Common myeloid progenitor, CD34-positive (primary cell): ENCODE data around the gene ABO.
"Not testable (repeated sequence)": the region's sequence is repeated elsewhere in the genome, so short reads cannot be mapped to it uniquely, and the experiment has no call there.

Source experiments
- CTCF ChIA-PET: fragments of 350-600 bp; sonication (Branson Sonifier 250); formaldehyde crosslinking; loops from one replicate; lab custom pipeline; 2021; ENCODE audit warnings: antibody characterized with exemption; lab: Charles Lee
- POLR2A ChIA-PET: fragments of 350-600 bp; sonication (Branson Sonifier 250); formaldehyde crosslinking; loops from one replicate; lab custom pipeline; 2021; ENCODE audit warnings: antibody characterized with exemption; lab: Charles Lee
- DNase-seq, 3 donors: peaks; one replicate each; pipeline versions ENCODE4 v3.0.0 to v3.0.0-alpha.2; 2013
- H3K27ac ChIP-seq, 2 experiments: 1 replicate in 1 of 2; 2 replicates in 1 of 2; pipeline ENCODE4 v1.7.0; 2013; ENCODE audit warnings: inconsistent platforms in 2 of 2, low read length in 2 of 2, mild to moderate bottlenecking in 2 of 2, low read depth in 1 of 2, moderate library complexity in 1 of 2; ENCODE audit not compliant: severe bottlenecking in 2 of 2, insufficient read depth in 1 of 2, poor library complexity in 1 of 2
- H3K27me3 ChIP-seq, 5 experiments: replicated peaks in 2 of 5; 1 replicate in 3 of 5; 2 replicates in 2 of 5; pipeline versions ENCODE4 v1.6.1 to v1.7.0; 2013; ENCODE audit warnings: low read length in 4 of 5, mild to moderate bottlenecking in 2 of 5, moderate library complexity in 2 of 5, inconsistent platforms in 1 of 5; ENCODE audit not compliant: insufficient read depth in 5 of 5, control insufficient read depth in 4 of 5
- H3K36me3 ChIP-seq, 4 experiments: 1 replicate in 2 of 4; 2 replicates in 2 of 4; pipeline versions ENCODE4 v1.6.1 to v1.7.0; 2013; ENCODE audit warnings: low read length in 3 of 4, control low read depth in 1 of 4, mild to moderate bottlenecking in 1 of 4; ENCODE audit not compliant: control insufficient read depth in 4 of 4, insufficient read depth in 4 of 4
- H3K4me1 ChIP-seq, 4 experiments: 1 replicate in 3 of 4; 2 replicates in 1 of 4; pipeline versions ENCODE4 v1.6.1 to v1.7.1; 2013; ENCODE audit warnings: low read length in 3 of 4, mild to moderate bottlenecking in 3 of 4, control low read depth in 1 of 4, inconsistent platforms in 1 of 4, moderate library complexity in 1 of 4; ENCODE audit not compliant: control insufficient read depth in 4 of 4, insufficient read depth in 4 of 4; ENCODE audit errors: control extremely low read depth in 1 of 4
- H3K4me3 ChIP-seq, 7 experiments: 1 replicate in 4 of 7; 2 replicates in 3 of 7; pipeline versions ENCODE4 v1.5.1 to v1.7.0; 2013; ENCODE audit warnings: mild to moderate bottlenecking in 7 of 7, low read length in 6 of 7, moderate library complexity in 6 of 7, inconsistent platforms in 2 of 7, low read depth in 2 of 7, control low read depth in 1 of 7; ENCODE audit not compliant: insufficient read depth in 4 of 7, control insufficient read depth in 1 of 7; ENCODE audit errors: extremely low read depth in 1 of 7
- H3K9me3 ChIP-seq, 5 experiments: 1 replicate in 4 of 5; 2 replicates in 1 of 5; pipeline versions ENCODE4 v1.6.1 to v1.7.1; 2013; ENCODE audit warnings: low read length in 4 of 5, mild to moderate bottlenecking in 2 of 5, inconsistent platforms in 1 of 5, low read depth in 1 of 5, moderate library complexity in 1 of 5; ENCODE audit not compliant: control insufficient read depth in 4 of 5, insufficient read depth in 2 of 5; ENCODE audit errors: control extremely low read depth in 1 of 5
- WGBS: methylation state at CpG from one replicate; pipeline ENCODE4 v1.1.5; 2013; ENCODE audit not compliant: insufficient coverage; 5-methylcytosine and 5-hydroxymethylcytosine counted together

ABO gene

GRCh38 chr9:133317551-133317950, 42.5 kb upstream of the ABO start:
- POLR2A ChIA-PET: not testable (repeated sequence)

GRCh38 chr9:133315997-133316396, 41.0 kb upstream of the ABO start:
- DNase-seq: no peak
- no peak overlapping the region for H3K27ac ChIP-seq
- no CpG with 5 or more reads among the region's 2 CpGs for WGBS
- POLR2A ChIA-PET: no interaction called here
- H3K36me3 ChIP-seq: no peaks in the 10 kb centered on the region
- H3K4me3 ChIP-seq: no peak overlapping the region
- CTCF ChIA-PET: no interaction called here
- no peaks in the 10 kb centered on the region for H3K9me3 ChIP-seq
- H3K27me3 ChIP-seq: no peaks in the 10 kb centered on the region
- no peaks in the 10 kb centered on the region for H3K4me1 ChIP-seq

More at GRCh38 chr9:133317551-133317950, 42.5 kb upstream of the ABO start:
- WGBS: 100% methylated on average over 3 of the region's 13 CpGs
- H3K4me1 ChIP-seq, H3K27me3 ChIP-seq, DNase-seq, H3K36me3 ChIP-seq, H3K4me3 ChIP-seq, CTCF ChIA-PET, H3K27ac ChIP-seq, H3K9me3 ChIP-seq: not testable (repeated sequence)

- H3K4me3 ChIP-seq: no peak overlapping the region
- POLR2A ChIA-PET: no interaction called here
- no peaks in the 10 kb centered on the region for H3K4me1 ChIP-seq
- H3K36me3 ChIP-seq: no peaks in the 10 kb centered on the region
- CTCF ChIA-PET: no interaction called here
- no peaks in the 10 kb centered on the region for H3K9me3 ChIP-seq
- H3K27ac ChIP-seq: no peak overlapping the region
- 80% methylated on average over 1 of the region's 6 CpGs for WGBS
- peaks cover 0 to 2% (median 0%) of the 10 kb centered on the region in 5 experiments for H3K27me3 ChIP-seq
- DNase-seq: no peak
These were observed 34.6 kb upstream of the ABO start for GRCh38 chr9:133309608-133310007.

- no peaks in the 10 kb centered on the region for H3K9me3 ChIP-seq
- no peaks in the 10 kb centered on the region for H3K36me3 ChIP-seq
- POLR2A ChIA-PET: no interaction called here
- CTCF ChIA-PET: no interaction called here
- H3K4me3 ChIP-seq: no peak overlapping the region
- no peak for DNase-seq
- no peak overlapping the region for H3K27ac ChIP-seq
- 71% methylated on average over 13 of the region's 16 CpGs for WGBS
- no peaks in the 10 kb centered on the region for H3K4me1 ChIP-seq
- H3K27me3 ChIP-seq: peaks cover 0 to 2% (median 0%) of the 10 kb centered on the region in 5 experiments
These were observed 32.3 kb upstream of the ABO start for GRCh38 chr9:133307301-133307700.

- no peak for DNase-seq
- no peak overlapping the region for H3K4me3 ChIP-seq
- WGBS: 87% methylated on average over 28 of the region's 31 CpGs
- H3K4me1 ChIP-seq: no peaks in the 10 kb centered on the region
- POLR2A ChIA-PET: no interaction called here
- CTCF ChIA-PET: interaction anchor here (1.2 kb wide), 1 partner anchor 30 kb away, joined by 3 read pairs; no protein-coding TSS in a partner anchor
- no peaks in the 10 kb centered on the region for H3K9me3 ChIP-seq
- H3K36me3 ChIP-seq: no peaks in the 10 kb centered on the region
- H3K27me3 ChIP-seq: peaks cover 0 to 4% (median 0%) of the 10 kb centered on the region in 5 experiments
- H3K27ac ChIP-seq: no peak overlapping the region
These were observed 31.5 kb upstream of the ABO start for GRCh38 chr9:133306242-133307204.

DNA sequence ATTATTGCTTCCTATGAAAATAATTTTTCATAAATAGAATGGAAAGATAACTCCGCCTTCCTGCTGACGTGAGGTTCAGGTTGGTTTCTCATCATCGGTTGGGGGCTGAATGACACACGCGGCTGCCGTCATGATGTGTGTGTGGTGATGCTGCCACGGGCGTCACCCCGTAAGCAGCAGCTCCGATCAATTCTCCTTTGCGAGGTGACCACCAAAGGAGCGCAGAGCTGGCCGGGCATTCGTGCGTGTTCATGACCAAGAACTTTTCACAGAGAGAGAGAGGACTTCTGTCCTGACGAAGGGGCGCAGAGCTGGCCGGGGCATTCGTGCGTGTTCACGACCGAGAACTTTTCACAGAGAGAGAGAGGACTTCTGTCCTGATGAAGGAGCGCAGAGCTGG, 30.7 kb upstream of the ABO start:
- CTCF ChIA-PET: interaction anchor here (0.7 to 1.2 kb wide), 2 partner anchors 23 to 30 kb away, joined by 3 read pairs; no protein-coding TSS in a partner anchor
- DNase-seq: no peak
- H3K27ac ChIP-seq: no peak overlapping the region
- POLR2A ChIA-PET: interaction anchor here (0.7 kb wide), 1 partner anchor 67 kb away, joined by 4 read pairs; no protein-coding TSS in a partner anchor
- 84% methylated on average over 17 of the region's 23 CpGs for WGBS
- no peak overlapping the region for H3K4me3 ChIP-seq
- no peaks in the 10 kb centered on the region for H3K36me3 ChIP-seq
- H3K27me3 ChIP-seq: peaks cover 0 to 4% (median 0%) of the 10 kb centered on the region in 5 experiments
- H3K4me1 ChIP-seq: no peaks in the 10 kb centered on the region
- H3K9me3 ChIP-seq: no peaks in the 10 kb centered on the region
